ENCODE data around the gene AVEN.

Gene AVEN

DNA sequence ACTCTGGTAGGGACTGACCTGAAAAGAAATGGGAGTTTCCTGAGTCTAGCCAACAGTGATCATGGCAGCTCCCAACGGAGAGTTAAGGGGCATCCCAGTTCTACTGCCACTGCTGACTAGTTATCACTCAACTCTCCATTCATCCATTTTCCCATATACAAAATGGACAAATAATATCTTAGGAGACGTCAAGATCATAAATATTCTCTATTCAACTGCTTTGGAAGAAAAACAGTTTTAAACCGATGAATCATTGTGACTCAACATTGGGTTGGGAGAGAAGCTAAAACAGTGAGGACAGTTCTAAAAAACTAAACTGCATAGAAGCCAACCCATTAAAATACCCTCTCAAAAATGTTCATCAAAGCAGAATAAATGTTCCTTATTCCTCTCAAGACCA lies 128.3 kb downstream of the AVEN start:
- DNase-seq, result no peak

GRCh38 chr15:33908406-33908805 lies 130.6 kb downstream of the AVEN start:
- no peak for DNase-seq

- no peak for DNase-seq
Measured at GRCh38 chr15:33907326-33907725, 131.7 kb downstream of the AVEN start.

DNA sequence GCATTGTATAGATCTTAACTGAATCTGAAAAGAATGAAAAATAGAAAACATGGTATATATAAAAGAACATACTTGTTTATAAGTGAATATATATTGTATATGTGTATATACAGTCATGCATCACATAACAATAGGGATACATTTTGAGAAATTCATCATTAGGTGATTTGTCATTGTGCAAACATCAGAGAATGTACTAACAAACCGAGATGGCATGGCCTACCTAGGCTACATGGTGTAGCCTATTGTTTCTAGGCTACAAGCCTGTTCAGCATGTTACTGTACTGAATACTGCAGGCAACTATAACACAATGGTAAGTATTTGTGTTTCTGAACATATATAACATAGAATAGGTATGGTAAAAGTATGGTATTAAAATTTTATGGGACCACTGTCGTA lies 135.3 kb downstream of the AVEN start:
- DNase-seq, result no peak

- no peak for DNase-seq
Measured at GRCh38 chr15:33902043-33902442, 137.0 kb downstream of the AVEN start.

GRCh38 chr15:33894193-33894592 lies 144.8 kb downstream of the AVEN start:
- peak; percentile 28 for DNase-seq

DNA sequence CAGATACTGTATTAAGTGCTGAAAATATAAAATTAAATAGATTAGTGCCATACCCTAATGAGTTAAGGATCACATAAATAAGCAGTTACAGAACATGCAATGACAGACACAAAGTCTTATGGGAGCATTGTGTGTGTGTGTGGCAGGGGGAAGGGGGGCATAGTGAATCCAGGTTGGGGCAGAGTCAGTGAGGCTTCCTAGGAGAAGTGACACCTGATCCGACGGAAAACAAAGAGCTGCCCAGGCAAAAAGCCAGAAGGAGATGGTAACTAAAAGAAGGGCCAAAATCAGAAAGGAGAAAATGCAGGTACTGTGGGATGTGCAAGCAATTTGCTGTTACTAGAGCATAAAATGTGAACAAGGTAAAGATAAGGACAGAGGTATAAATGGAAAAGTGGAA lies 150.8 kb downstream of the AVEN start:
- DNase-seq, result no peak

GRCh38 chr15:33882921-33883320 lies 156.1 kb downstream of the AVEN start:
- no peak for DNase-seq

- no peak for DNase-seq
Measured at GRCh38 chr15:33874156-33874555, 164.8 kb downstream of the AVEN start.

DNA sequence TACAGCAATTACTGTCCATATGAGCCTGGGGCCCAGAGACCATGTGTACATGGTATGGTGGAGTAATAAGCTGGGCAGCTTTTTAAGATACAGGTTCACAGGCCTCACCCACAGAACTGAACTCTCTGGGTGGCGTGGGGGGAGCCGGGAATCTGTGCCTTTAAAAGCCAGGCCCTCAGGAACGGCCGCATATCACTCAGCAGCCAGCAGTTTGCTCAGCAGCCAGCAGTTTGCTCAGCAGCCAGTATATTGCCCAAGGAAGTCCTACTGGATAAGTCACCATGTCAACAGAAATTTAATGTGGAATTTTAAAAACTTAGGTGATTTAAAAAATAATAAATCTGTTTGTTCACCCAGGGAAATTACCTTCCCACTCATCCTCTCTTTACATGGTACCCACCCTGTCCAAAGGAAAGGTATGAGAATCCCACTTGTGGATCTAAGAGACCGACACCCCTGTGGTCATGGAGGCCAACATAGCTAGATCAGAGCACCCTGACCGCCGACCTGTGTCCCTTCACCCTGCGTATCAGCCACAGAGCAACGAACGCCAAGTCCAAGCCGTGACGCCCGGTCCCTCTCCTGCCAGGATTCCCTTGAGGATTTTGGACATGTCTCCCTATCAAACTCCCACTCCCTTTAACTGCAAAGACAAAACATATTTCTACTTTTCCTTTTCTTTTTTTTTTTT lies 166.4 kb downstream of the AVEN start:
- DNase-seq, result no peak

DNA sequence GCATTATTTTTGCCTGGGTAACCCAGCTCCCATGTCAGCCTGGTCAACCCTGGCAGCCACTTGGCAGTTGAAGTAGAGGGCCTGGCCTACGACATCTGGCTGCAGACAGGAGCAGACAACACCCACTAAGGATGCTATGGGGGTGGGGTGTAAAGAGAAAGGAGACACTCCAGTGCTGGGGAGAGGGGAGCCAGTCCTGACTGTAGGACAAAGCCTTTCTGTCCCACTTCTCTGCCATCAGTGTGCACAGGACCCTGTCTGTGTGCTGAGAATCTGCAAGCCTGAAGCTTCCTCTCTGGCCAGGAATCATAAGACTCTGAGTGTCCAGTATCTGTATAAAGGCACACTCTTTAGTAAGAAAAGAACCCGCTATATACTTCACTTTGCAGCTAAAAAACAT lies 167.0 kb downstream of the AVEN start:
- no peak for DNase-seq

GRCh38 chr15:33866101-33866737 lies 172.8 kb downstream of the AVEN start:
- no peak for DNase-seq

DNA sequence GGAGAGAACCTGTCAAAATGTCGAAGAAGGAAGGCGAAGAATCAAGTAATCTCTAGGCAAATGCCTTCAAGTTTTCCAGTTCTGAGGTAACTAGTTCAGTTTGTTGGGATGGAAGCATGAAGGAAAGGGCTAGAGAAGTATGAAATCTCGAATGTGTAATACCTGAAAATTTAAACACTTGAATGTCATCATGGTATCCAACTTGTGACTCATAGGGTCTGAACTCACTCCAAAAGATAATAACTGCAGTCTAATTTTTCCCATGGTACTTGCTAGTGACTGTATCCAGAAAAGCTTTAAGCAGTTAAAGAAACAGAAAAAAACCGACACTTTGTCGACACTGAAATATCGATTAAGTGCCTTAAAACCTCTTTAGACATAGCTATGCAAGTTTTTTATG lies 173.6 kb downstream of the AVEN start:
- no peak for DNase-seq

DNA sequence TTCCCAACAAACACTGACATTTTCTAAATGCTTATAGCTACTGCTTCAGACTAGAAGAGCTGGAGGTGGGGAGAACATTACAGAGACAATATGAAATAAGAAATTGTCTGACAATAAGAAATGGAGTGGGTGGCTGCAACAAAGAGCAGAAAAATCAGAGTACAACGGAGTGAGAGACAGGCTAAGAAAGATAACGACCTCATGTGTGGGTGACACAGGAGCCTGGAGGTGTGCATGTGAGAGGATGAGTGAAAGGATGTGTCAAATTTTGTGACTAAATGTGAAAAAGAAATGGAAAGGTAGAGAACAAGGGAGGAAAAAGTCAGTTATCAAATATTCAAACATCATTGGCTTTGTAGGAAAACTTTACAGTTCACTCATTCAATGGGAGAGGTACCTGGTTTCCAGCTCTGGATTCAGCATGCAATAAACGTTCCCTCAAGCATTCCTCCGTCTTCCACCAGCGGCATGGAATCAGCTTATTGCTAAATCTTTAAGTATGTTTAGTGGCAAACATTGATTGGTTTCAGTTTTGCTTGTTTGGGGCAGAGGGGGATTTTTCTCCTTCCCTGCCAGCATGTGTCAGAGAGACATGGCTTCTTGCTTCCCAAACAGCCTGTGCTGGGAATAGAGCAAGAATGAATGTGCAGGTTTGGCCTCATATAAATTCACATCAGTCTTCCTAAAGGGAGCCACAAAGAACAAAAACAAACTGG lies 174.5 kb downstream of the AVEN start:
- no peak for DNase-seq

DNA sequence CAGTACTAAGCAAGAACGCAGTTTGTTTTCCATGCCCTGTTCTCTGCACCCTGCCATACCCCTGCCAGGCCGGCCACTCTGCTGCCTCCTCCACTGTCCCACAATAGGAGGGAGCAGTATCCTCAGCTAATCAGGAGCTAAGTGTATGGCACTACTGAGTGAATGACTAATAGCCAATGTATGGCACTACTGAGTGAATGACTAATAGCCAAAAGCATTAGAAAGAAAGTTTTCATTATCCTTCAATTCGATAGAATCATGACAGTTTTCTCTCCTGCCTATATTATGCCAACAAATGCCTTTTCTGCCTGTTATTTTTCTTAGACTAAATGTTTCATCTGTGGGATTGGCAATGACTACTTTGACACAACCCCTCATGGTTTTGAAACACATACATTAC lies 178.2 kb downstream of the AVEN start:
- DNase-seq, result no peak

DNA sequence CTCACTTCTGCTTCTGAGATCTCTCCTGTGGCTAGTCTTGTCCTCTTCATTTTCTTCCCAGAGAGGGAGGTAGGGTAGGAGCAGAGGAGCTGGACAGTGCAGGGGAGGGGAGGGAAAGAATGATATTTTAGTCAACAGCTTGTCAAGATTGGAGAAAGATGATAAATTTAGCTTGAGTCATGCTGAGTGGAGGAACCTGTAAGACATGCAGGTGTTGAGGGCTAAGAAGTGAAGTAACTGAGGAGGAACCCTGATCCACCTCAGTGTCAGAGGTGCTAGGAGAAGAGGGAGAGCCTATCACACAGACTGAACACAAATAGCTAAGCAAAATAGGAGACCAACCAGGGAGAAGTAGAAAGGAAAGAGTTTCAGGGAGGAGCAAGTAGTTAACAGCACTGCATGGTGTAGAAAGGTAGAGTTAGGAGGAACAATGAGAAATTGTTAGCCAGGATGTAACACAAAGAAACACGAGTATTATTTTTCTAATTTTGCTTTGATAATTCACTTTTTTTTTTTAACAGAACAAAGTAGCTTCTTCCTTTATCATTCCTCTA lies 178.9 kb downstream of the AVEN start:
- DNase-seq, result no peak

- no peak for DNase-seq
Measured at GRCh38 chr15:33858836-33859235, 180.2 kb downstream of the AVEN start.

DNA sequence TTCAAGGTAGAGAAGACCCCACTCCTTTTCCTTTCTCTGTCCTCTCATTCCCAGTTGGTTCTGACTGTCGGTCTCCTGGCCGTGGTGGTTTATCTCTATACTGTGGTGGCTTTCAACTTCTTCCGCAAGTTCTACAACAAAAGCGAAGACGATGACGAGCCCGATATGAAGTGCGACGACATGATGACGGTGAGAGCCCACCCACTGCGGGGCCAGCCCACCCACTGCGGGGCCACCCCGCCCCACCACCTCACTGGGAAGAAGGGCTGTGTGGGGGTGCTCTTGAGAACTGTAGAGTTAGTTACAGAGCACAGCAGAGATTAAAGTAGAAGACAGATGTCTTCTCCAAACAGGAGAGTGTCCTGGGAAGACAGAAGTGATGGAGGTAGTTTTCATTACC lies 181.3 kb downstream of the AVEN start:
- DNase-seq, result no peak

- no peak for DNase-seq
Measured at GRCh38 chr15:33852570-33852969, 186.4 kb downstream of the AVEN start.

GRCh38 chr15:33852094-33852493 lies 186.9 kb downstream of the AVEN start:
- DNase-seq, result no peak

- DNase-seq, result no peak
Measured at GRCh38 chr15:33851079-33851478, 187.9 kb downstream of the AVEN start.

- DNase-seq, result no peak
Measured at GRCh38 chr15:33848011-33848410, 191.0 kb downstream of the AVEN start.

DNA sequence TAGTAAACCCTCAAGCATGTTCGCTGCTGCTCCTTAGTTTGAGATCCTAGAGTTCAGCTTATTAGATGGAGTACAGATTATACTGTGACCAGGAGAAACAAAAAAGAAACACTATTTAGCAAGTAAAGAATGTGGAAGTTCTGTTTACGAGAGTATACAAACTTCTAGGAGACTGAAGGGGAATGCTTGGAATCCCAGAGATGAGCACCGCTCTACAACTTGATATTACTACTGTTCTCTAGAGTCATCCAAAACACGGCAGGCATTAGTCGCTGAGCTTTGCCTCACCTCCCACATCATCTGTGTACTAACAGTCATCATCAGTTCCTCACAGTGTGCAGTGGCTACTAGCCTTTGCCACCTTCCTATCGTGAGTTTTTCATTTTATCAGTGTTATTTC lies 192.1 kb downstream of the AVEN start:
- DNase-seq, result no peak

DNA sequence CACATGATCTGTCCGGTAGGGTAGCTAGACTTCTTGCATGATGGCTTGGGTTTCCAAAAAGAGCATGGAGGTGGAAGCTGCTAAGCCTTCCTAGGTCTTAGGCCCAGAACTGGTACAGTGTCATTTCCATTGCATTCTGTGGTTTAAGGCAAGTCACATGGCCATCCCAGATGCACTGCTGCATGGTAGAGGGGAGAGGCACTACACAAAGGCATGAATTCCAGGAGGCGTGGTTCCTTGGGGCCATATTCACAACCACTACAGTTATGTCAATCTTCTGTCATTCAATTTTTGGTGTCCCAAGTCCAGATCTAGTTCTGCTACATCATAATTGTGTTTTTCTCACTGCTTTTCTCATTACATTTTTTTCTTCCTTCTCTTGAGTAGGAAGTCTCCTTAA lies 192.9 kb downstream of the AVEN start:
- DNase-seq, result no peak
